Measurements from ENCODE around the gene C16orf96.

C16orf96 gene

GRCh38 chr16:4548124-4548523 lies 8.0 kb upstream of the C16orf96 start:
- DNase-seq (ENCODE audit: extremely low read depth, low read depth), result no peak
- TF ChIP-seq CTCF (IDR thresholded peaks at IDR 0.05; ENCODE audit: low read depth, low read length), result no peak

- DNase-seq (ENCODE audit: extremely low read depth, low read depth), result no peak
- TF ChIP-seq CTCF (IDR thresholded peaks at IDR 0.05; ENCODE audit: low read depth, low read length), result no peak
These were observed 5.5 kb upstream of the C16orf96 start for GRCh38 chr16:4550591-4550990.

GRCh38 chr16:4552541-4552940 lies 3.6 kb upstream of the C16orf96 start:
- DNase-seq (ENCODE audit: extremely low read depth, low read depth), result no peak
- no peak for TF ChIP-seq CTCF (IDR thresholded peaks at IDR 0.05; ENCODE audit: low read depth, low read length)

- TF ChIP-seq CTCF (IDR thresholded peaks at IDR 0.05; ENCODE audit: low read depth, low read length), result no peak
- no peak for DNase-seq (ENCODE audit: extremely low read depth, low read depth)
These were observed 440 bp downstream of the C16orf96 start for GRCh38 chr16:4556580-4556979.

GRCh38 chr16:4557973-4558372 lies 1.8 kb downstream of the C16orf96 start:
- TF ChIP-seq CTCF (IDR thresholded peaks at IDR 0.05; ENCODE audit: low read depth, low read length), result no peak
- DNase-seq (ENCODE audit: extremely low read depth, low read depth), result no peak

GRCh38 chr16:4561596-4561995 lies 5.5 kb downstream of the C16orf96 start:
- no peak for DNase-seq (ENCODE audit: extremely low read depth, low read depth)
- no peak for TF ChIP-seq CTCF (IDR thresholded peaks at IDR 0.05; ENCODE audit: low read depth, low read length)

- TF ChIP-seq CTCF (IDR thresholded peaks at IDR 0.05; ENCODE audit: low read depth, low read length), result no peak
- DNase-seq (ENCODE audit: extremely low read depth, low read depth), result no peak
These were observed 8.6 kb downstream of the C16orf96 start for GRCh38 chr16:4564661-4565267.

Data from AG09319 (cell line).